Renal cortex interstitium (tissue), 11 donors: ENCODE measurements around the gene DCTN4. TPM values are rescaled to one million over a fixed set of nuclear protein-coding genes. Genes with fewer than 3 reads are reported as not detected.
"Not testable (repeated sequence)": the region's sequence is repeated elsewhere in the genome, so short reads cannot be mapped to it uniquely, and the experiment has no call there.

ENCODE experiments used
- DNase-seq, 11 donors: peaks; one replicate each; pipeline ENCODE4 v3.0.0-alpha.2; 2013; ENCODE audit warnings: low read depth in 9 of 11, low spot score in 4 of 11; ENCODE audit errors: extremely low read depth in 1 of 11
- polyA plus RNA-seq, 3 donors: library from polyadenylated mRNA; unstranded; fragments of 120-200 nt; gene quantifications; one replicate each; pipeline ENCODE4 v1.2.1, GENCODE V29; 2013; ENCODE audit not compliant: insufficient read length in 3 of 3

DCTN4 gene
- polyA plus RNA-seq, 3 donors: 57.8 to 72.0 (median 68.9) TPM

DNA sequence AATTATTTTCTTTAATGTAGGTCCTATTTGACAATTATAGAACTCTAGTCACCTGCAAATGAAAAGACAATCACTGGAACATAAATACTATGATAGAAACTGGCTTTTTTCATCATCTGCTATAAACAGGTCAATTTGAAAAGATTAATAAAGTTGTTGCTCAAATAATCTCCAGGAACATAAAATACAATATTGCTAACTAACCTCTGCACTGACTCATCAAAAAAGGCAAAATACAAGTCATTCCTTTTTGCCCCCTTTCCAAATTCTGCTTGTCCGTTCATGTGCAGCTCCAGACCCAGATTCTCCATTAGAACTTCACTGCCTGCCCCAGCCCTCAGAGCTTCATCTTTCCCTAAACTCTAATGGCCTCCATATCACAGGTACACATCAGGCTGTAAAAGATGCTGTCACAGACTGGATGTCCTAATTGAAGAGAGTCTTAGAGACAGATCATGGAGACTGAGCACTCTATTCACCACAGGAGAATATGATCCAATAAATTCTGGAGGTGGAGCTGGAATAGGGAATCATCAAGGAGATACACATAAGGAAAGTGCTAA, 1.6 kb downstream of the DCTN4 start:
- DNase-seq: no peak

DNA sequence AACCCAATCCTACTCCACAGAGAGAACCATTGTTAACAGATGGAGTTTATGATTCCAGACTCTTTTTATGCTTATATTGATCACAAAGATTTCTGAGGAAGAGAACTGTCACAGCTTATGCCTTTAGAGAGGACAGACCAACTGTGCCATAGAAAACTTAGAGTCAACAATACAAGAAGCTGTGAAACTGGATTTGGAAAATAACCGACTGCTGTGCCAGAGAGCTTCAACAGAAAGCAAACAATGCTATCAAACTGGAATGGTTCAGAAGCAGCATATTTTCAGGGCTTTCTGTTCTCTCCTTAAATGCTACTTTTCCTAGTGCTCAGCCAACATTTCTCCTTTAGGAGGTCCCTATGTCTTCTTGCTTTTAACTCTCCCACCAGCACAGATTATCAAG, 5.0 kb downstream of the DCTN4 start:
- DNase-seq: no peak

DNA sequence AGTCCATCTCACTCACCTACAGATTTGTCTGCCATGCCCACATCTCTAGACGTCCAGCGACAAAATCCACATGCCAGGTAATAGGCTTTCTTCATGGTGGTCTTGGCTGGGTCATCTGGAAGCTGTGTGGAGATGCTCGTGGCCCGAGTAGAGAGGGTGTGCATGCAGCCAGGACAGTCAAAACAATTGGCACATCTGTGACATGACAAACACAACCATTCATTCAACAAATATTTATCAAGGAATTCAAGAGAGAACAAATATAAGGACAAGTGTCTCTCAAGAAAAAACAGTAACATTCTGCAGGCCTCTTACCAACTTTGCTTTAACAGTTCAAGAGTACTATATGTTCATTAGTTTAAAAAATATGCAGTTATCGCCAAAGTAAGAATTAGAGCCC, 5.4 kb downstream of the DCTN4 start:
- DNase-seq: no peak

DNA sequence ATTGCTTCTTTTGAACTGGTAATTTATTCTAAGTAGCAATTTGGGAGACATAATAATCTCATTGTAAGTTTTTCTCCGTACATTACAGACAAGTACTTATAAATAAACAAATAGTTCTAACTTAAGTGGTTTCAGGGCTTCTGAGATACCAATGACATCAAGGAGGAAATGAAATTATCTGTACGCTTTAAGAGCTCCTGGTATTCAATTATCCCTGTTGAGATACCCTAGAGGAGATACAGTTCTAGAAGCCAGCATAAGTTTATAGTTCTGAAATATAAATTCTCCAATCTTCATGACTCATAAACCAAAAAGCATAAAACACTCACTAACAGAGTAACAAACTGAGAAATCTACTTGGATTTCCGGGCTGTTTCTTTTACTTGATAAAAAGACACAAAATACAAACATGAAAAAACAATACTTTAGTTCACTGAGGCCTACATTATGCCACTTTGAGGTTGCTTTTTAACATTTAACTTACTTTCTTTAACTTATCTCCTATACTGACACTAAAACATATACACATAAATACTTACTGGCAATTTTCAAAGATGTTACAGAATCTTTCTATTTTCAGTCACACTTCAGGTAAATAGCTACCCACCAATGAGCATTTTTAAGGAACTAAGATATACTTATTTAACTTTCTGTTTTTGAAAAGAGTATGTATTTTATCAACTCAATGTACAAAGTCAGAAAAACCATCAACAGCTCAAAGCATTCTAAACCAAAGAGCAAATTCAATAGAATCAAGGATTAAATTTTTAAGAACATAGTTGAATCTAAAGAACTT, 7.5 kb downstream of the DCTN4 start:
- DNase-seq: no peak

DNA sequence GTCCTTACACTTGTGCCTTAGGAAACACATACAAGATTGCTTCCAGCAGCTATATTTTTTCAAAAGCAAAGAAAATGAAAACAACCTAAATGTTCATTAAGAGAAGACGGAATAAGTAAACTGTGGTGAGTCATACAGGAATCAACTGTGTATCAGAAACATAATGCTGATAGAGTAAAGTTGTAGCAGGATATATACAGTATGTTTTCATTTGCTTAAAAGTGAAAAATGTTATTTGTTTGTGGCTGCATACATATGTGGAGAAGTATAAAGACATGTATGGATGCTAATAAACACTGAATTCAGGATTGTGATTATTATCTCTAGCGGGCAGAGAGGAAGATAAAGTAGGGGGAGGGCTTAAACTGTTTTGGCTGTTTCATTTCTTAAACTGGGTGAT, 8.3 kb downstream of the DCTN4 start:
- DNase-seq: no peak

DNA sequence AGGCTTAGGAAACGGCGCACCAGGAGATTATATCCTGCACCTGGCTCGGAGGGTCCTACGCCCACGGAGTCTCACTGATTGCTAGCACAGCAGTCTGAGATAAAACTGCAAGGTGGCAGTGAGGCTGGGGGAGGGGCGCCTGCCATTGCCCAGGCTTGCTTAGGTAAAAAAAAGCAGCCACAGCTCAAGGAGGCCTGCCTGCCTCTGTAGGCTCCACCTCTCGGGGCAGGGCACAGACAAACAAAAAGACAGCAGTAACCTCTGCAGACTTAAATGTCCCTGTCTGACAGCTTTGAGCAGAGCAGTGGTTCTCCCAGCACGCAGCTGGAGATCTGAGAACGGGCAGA, 15.7 kb downstream of the DCTN4 start:
- DNase-seq: not testable (repeated sequence)

DNA sequence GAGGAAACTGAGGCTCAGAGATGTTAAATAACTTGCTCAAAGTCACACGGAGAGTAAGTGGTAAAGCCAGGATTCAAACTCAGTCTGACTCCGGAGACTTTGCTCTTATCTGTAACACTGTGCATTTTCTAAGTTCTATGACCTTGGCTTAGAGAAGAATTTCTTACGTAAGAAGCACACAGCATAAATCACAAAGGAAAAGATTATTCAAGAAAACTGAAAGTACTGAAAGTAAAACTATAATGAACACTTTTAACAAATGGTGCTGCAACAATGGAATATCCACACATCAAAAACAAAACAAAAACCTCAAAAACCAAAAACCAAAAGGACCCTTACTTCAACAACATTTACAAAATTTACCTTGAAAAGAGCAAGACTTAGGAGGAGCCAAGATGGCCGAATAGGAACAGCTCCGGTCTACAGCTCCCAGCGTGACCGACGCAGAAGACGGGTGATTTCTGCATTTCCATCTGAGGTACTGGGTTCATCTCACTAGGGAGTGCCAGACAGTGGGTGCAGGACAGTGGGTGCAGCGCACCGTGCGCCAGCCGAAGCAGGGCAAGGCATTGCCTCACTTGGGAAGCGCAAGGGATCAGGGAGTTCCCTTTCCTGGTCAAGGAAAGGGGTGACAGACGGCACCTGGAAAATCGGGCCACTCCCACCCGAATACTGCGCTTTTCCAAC, 16.2 kb downstream of the DCTN4 start:
- not testable (repeated sequence) for DNase-seq

DNA sequence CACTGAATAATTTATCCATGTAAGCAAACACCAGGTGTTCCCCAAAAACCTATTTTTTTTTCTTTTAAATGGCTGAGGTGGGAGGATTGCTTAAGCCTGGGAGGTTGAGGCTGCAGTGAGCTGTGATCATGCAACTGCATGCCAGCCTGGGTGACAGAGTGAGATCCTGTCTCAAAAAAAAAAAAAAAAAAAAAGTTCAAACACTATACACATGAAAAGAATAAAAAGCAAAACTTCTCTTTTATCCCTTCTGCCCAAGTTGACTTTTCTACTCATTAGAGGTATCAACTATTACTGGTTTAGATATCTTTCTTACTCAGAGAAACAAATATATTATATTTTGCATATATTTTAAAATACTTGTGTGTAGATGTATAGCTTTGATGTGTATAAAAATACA, 17.8 kb downstream of the DCTN4 start:
- DNase-seq: no peak

DNA sequence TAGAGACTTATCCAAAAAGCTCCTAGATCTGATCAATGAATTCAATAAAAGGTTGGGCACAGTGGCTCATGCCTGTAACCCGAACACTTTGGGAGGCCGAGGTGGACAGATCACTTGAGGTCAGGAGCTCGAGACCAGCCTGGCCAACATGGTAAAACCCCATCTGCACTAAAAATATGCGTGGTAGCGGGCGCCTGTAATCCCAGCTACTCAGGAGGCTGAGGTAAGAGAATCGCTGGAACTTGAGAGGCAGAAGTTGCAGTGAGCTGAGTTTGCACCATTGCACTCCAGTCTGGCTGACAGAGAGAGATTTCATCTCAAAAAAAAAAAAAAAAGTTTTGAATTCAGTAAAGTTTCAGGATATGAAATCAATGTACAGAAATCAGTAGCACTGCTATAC, 20.0 kb downstream of the DCTN4 start:
- DNase-seq: no peak

DNA sequence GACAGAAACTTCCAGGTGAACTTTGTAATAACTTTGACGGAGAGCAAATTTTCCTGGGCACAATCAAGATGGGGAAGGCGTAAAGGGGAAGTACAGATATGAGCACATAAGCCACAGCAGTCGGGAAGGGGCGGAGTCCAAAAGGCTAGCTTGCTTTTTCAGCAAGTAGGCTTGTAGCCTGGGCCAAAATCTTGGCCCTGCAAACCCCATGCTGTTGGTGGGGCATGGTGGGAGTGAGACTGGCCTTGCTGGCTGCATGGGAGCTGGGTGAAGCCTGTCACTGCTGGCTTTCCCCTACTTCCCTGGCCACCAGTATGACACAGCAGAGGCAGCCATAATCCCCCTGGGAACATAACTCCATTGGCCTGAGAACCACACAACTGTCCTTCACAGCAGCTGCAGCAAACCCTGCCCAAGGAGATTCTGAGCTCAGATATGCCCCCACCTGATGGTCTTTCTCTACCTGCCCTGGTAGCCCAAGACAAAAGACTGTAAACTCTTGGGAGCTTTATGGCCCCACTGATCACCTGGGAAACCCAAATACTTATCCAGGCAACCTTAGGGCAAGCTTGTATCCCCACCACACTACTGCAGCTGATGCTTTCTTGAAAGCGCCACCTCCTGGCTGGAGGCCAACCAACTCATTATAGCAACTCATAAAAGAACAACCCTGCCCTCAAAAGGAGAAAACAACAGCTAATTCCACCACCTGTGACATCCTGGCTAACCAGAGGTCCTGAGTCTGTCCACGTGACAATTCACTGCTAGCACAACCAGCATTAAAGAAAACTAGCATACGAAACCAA, 24.0 kb downstream of the DCTN4 start:
- no peak for DNase-seq

DNA sequence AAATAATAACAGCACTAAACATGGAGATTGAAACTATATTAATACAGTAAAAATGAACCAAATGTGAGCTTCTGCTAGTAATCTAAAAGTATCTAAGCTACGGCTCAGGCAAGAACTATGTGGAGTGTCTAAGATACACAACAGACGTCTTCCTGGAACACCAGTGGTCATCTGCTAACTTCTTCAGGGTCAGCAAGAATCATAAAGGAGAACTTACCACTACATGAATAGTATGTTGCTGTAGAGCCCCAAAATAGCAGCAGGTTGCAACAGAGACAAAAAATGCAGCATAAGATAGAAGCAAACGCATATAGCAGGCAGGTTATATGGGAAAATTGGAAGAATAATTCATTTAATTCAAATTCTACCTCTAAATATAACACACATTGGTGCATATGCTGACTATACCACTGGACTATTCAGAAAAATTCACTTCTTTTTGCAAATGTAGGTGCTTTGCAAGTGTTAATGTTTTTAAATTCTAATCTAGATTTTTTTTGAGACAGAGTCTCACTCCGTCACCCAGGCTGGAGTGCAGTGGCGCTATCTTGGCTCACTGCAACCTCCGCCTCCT, 27.1 kb downstream of the DCTN4 start:
- no peak for DNase-seq

DNA sequence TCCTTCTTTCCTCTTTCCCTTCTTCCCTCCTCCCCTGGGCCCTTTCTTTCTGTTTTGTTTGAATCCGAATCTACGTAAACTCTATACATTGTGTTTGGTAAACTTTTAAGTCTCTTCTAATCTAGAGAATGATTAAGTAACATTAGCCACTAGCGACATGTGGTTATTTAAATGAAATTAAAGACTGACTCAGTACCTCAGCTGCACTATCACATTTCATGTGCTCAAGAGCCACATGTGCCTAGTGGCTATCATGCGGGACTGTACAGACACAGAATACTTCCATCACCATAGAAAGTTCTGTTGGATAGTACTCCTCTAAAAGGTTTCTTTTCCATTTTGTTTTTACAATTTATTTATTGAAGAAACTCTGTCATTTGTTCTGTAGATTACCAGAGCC, 29.0 kb downstream of the DCTN4 start:
- DNase-seq: no peak

DNA sequence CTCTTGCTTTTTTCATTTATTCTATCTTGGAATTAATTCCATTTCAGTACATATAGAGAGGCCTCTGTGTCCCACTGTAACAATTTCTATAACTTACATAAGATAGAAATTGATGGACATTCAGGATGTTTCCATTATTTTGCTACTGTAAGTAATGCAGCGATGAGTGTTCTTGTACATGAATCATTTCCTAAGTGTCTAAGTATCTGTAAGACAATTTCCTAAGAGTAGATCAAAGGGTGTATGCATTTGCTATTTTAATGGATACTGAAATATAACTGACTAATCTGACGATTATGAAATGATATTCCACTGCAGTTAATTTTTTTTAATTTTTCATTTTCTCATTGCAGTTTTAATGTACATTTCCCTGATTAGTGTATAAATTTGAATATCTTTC, 35.0 kb downstream of the DCTN4 start:
- DNase-seq: no peak

DNA sequence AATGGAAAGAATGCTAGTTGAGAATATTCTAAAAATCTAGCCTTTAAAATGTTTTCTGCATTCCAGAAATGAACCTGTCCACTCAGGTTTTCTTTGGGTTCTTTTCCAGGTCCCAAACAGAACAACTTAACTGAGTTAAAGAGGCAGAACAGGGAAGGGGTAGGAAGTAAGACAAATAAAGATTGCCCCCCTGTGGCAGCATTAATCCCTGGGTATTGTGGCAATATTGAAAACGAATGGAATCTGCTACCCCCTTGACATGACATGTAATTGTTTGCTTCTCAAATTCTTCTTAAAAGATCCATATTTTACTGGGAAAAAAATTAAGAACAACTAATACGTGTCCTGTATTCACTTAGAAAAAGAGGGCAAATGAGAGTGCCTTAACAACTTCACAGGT, 48.7 kb downstream of the DCTN4 start:
- no peak for DNase-seq

DNA sequence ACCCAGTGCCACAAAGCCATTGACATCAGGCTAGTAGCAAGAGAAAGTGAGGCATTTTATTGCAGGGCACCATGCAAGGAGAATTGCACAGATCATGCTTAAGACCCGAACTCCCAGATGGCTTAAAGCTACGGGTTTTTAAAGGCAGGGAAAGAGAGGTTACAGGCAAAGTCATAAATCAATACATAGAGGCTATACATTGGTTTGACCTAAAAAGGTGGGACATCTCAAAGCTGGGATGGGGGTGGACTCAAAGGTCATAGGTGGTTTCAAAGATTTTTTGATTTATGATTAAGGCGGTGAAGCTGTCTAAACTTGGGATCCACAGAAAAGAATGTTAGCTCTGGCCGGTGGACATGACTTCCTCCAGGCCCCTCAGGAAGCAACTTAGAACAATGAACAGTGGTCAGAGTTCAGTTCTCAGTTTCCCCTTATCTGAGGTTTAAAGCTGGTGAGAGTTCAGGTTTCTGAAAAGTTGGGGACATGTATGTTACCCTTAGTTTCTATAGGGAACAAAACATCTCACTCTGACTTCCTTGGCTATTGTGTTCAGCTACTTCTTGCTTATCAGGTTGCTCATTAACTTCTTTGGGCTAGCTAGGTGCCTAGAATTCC, 51.9 kb downstream of the DCTN4 start:
- no peak for DNase-seq

DNA sequence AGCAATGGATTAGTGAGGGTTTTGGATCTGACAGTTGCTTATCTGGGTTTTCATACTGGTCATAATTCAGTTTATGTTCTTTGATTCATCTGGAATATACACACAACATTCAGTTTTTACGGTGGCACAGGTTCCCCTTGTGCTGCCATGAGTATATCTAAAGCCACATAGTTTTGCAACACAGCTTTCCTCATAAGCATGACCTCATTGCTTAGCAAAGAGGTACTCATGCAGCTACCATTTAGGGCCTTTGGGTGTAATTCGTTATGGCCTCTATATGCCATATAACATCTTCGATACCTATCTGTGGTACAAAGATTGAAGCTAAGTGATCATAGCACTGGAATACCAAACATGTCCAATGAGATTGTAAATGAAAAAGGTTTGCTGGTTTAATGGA, 55.1 kb downstream of the DCTN4 start:
- no peak for DNase-seq

DNA sequence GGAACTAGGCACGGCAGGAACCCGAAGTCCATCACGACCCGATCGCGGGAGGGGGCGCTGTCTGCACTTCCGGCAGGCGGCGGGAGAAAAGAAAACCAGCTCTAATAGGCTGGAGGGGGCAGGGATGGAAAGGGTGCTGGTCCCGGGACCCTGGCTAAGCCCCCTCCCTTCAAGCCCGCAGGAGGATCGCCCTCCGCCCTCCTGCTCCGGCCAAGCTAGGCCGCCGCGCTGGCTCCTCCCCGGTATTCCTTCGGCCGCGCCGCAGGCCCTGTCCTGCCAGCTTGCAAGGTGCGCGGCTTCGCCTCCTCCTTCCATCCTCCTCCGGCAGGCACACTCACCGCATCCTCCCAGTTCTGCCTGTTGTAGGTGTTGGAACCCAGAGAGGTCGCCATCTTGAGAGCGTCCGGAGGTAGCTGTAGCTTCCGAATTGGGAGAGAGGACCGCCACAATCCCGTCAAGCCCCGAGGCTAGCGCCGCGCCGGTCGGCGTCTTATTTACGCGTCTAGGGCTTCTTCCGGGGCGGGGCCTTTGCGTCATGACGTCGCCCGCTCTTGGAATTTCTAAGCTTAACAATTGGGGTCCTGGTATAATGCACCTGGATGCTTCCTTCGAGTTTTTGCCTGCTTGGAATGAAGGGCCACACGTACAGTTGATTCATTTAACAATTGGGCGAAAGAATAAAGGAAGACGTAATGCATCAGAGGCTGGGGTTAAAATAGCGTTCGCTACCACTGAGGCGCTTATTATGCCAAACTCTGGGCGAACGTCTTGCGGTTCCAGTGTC, 58.0 kb downstream of the DCTN4 start, which contains the start of gene RBM22:
Gene RBM22, minus strand, starts transcription at position 469 of the 784 bp plus-strand sequence. Its CDS starts 77 bp downstream, at position 392.
- peak; percentile 84 to 94 (median 91) for DNase-seq

DNA sequence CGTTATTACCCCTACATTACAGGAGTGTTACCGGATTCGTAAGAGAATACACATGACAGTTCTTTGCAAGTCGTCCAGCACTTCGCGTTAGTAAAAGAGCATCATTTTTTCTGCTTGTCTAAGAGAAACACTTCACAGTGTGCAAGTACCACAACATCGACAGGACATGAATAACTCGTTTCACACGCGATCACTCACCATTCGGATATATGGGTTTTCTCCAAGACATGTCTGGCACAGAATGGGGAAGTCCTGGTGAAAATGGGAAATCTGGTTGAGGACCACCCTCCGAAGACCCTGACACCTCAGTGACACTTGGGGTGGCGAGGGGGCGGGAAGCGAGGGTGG, 58.6 kb downstream of the DCTN4 start:
- DNase-seq: peak in 1 of 11 donors; percentile 8
